CD4-positive, alpha-beta memory T cell (primary cell): ENCODE measurements around the gene ATP4B. TPM values are rescaled to one million over a fixed set of nuclear protein-coding genes. Genes with fewer than 3 reads are reported as not detected.

Experiments used
- CTCF ChIA-PET: fragments of 350-600 bp; sonication (Branson Sonifier 250); formaldehyde crosslinking; loops from one replicate; lab custom pipeline; 2021; ENCODE audit warnings: inconsistent platforms; ENCODE audit not compliant: partially characterized antibody; lab: Charles Lee
- POLR2A ChIA-PET: fragments of 350-600 bp; sonication (Branson Sonifier 250); formaldehyde crosslinking; loops from one replicate; lab custom pipeline; 2021; ENCODE audit not compliant: partially characterized antibody; lab: Charles Lee
- DNase-seq, 5 donors: peaks; one replicate each; pipeline versions ENCODE4 v3.0.0 to v3.0.0-alpha.2; 2020 to 2022; ENCODE audit warnings: mixed read lengths in 1 of 5
- H3K27ac ChIP-seq: one replicate; pipeline ENCODE4 v1.7.0; 2013; ENCODE audit warnings: low read depth, low read length
- H3K27me3 ChIP-seq: 2 replicates; pipeline ENCODE4 v1.7.0; 2013; ENCODE audit warnings: mild to moderate bottlenecking, low read length, moderate library complexity; ENCODE audit not compliant: insufficient read depth
- H3K36me3 ChIP-seq: 2 replicates; pipeline ENCODE4 v1.7.0; 2013; ENCODE audit warnings: mild to moderate bottlenecking, low read length, moderate library complexity; ENCODE audit not compliant: insufficient read depth
- H3K4me1 ChIP-seq: 2 replicates; pipeline ENCODE4 v1.7.0; 2013; ENCODE audit warnings: mild to moderate bottlenecking, low read length, moderate library complexity; ENCODE audit not compliant: insufficient read depth
- H3K4me3 ChIP-seq, 2 donors: one replicate each; pipeline ENCODE4 v1.7.0; 2013; ENCODE audit warnings: low read length in 2 of 2, mild to moderate bottlenecking in 1 of 2
- H3K9me3 ChIP-seq, 2 donors: one replicate each; pipeline ENCODE4 v1.7.0; 2013; ENCODE audit warnings: low read length in 2 of 2, control low read depth in 1 of 2; ENCODE audit not compliant: control insufficient read depth in 1 of 2
- H3K27ac Mint-ChIP-seq, 7 donors: one replicate each; pipeline ENCODE4 v1.8.0; 2020 to 2021; ENCODE audit warnings: mixed read lengths in 7 of 7, mild to moderate bottlenecking in 6 of 7, inconsistent platforms in 3 of 7, moderate library complexity in 3 of 7
- H3K27me3 Mint-ChIP-seq, 2 donors: one replicate each; pipeline ENCODE4 v1.8.0; 2020 to 2021; ENCODE audit warnings: mixed read lengths in 2 of 2
- H3K36me3 Mint-ChIP-seq, 2 donors: one replicate each; pipeline ENCODE4 v1.8.0; 2020 to 2021; ENCODE audit warnings: mixed read lengths in 2 of 2, inconsistent platforms in 1 of 2, mild to moderate bottlenecking in 1 of 2
- H3K4me1 Mint-ChIP-seq, 4 donors: one replicate each; pipeline ENCODE4 v1.8.0; 2020 to 2021; ENCODE audit warnings: mixed read lengths in 4 of 4, mild to moderate bottlenecking in 1 of 4
- H3K4me3 Mint-ChIP-seq, 8 donors: one replicate each; pipeline ENCODE4 v1.8.0; 2020 to 2021; ENCODE audit warnings: mixed read lengths in 8 of 8, mild to moderate bottlenecking in 7 of 8, moderate library complexity in 6 of 8, inconsistent platforms in 3 of 8
- H3K9me3 Mint-ChIP-seq, 8 donors: one replicate each; pipeline ENCODE4 v1.8.0; 2020 to 2021; ENCODE audit warnings: mixed read lengths in 8 of 8, mild to moderate bottlenecking in 5 of 8, inconsistent platforms in 3 of 8, moderate library complexity in 1 of 8
- intact Hi-C: fragments of 100-400 bp; cut with micrococcal nuclease; formaldehyde crosslinking; loops from one replicate; pipeline ENCODE4 v1.15.1; 2023
- polyA plus RNA-seq, 2 donors: library from polyadenylated mRNA; unstranded; fragments of 300-500 nt; fragmentation: Illumina TruSeq; gene quantifications; one replicate each; pipeline ENCODE4 v1.2.3, GENCODE V29; 2021
- total RNA-seq, 2 experiments: library from RNA; stranded (reverse); gene quantifications; one replicate each; pipeline ENCODE4 v1.2.3, GENCODE V29; 2021

Gene ATP4B
- total and polyA plus RNA-seq, 4 experiments from 2014 or later: 0.21 TPM; not detected in 3

DNA sequence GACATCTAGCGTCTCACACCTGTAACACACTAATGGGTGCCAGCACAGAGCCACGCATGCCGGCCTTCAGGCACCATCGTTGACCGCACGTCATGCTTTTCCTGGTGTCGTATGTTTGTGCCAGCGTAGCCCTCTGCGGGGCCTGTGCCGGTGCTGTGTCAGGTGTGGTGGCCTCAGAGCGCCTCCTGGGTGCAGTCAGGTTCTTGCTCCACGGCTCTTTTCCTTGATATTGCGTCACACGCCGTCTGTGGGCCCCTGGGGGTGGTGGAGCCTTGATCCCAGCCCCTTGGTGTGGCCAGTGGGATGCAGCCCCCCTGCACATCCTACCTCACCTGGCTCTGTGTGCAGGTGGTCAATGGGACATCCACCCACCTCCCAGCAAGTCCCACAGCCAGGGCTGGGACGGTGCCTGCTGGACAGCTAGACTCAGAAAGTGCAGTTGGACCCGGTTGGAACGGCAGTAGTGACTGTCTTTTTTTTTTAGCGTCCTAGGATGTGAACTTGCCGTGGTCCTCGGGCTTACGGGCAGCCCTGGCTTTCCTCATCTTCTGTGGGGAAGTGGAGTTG, 48.9 kb downstream of the ATP4B start:
- Mint-ChIP-seq H3K4me3 (no peak overlapping the region), H3K27me3 (no peaks in the 10 kb centered on the region), H3K27ac (peak overlapping the region in 1 of 7 donors; percentile 52), H3K36me3 (peaks cover 18 to 27% of the 10 kb centered on the region in 2 donors), H3K4me1 (peaks cover 9 to 35% (median 16%) of the 10 kb centered on the region in 4 donors), H3K9me3 (no peaks in the 10 kb centered on the region)
- no peak overlapping the region for H3K4me3 ChIP-seq
- H3K9me3 ChIP-seq: no peaks in the 10 kb centered on the region
- no peak overlapping the region for H3K27ac ChIP-seq
- intact Hi-C loops: no loop called here
- H3K27me3 ChIP-seq: no peaks in the 10 kb centered on the region
- H3K4me1 ChIP-seq: no peaks in the 10 kb centered on the region
- DNase-seq: no peak
- POLR2A ChIA-PET: no interaction called here
- CTCF ChIA-PET: no interaction called here
- no peaks in the 10 kb centered on the region for H3K36me3 ChIP-seq

DNA sequence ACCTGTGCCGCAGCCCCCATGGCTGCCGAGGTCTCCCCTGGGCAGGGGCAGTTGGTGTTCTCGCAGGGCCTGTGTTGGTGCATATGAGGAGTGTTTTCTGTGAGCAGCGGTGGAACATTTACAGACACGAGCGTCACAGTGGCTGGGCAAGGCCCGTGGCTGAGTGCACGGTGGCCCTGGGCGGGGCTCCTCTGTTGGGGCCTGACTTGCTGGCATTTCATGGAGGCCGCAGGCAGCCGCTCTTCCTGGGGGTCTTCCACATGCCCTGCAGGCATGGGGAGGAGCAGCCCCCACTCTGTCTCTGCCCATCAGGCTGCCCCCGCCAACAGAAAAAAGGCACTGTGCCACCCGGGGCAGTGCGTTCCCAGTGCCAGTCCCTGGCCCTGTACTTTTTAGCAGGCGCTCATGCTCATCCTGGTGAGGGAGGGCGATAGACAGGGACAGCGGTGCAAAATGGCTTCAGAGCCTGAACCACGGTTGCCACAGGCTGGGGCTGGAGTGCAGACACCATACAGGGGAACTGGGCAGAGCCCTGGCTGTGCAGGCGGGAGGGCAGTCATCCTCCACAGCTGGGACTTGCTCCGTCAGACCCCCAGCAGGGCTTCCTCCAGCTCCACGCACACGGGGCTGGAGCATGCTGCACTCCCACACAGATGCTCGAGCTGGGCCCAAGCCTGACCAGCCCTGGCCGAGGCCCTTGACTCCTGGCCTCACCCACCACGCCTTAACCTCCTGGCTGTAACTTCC, 49.9 kb downstream of the ATP4B start:
- H3K27ac ChIP-seq: no peak overlapping the region
- no peaks in the 10 kb centered on the region for H3K36me3 ChIP-seq
- no peak overlapping the region for H3K4me3 ChIP-seq
- peaks cover 18 to 27% of the 10 kb centered on the region in 2 donors for H3K36me3 Mint-ChIP-seq
- peak overlapping the region in 1 of 7 donors; percentile 68 for H3K27ac Mint-ChIP-seq
- no peak for DNase-seq
- H3K27me3 ChIP-seq: no peaks in the 10 kb centered on the region
- ChIA-PET CTCF (no interaction called here), POLR2A (no interaction called here)
- H3K4me1 Mint-ChIP-seq: peaks cover 10 to 36% (median 16%) of the 10 kb centered on the region in 4 donors
- H3K4me3 Mint-ChIP-seq: no peak overlapping the region
- no peaks in the 10 kb centered on the region for H3K27me3 Mint-ChIP-seq
- H3K4me1 ChIP-seq: no peaks in the 10 kb centered on the region
- intact Hi-C loops: no loop called here
- H3K9me3 Mint-ChIP-seq: no peaks in the 10 kb centered on the region
- H3K9me3 ChIP-seq: no peaks in the 10 kb centered on the region

GRCh38 chr13:113607056-113607888, 50.7 kb downstream of the ATP4B start:
- no peak overlapping the region for H3K4me3 ChIP-seq
- Mint-ChIP-seq H3K4me3 (no peak overlapping the region), H3K36me3 (peaks cover 14 to 22% of the 10 kb centered on the region in 2 donors), H3K27ac (peak overlapping the region in 1 of 7 donors; percentile 68), H3K9me3 (no peaks in the 10 kb centered on the region), H3K4me1 (peaks cover 15 to 39% (median 17%) of the 10 kb centered on the region in 4 donors), H3K27me3 (no peaks in the 10 kb centered on the region)
- POLR2A ChIA-PET: no interaction called here
- no peak overlapping the region for H3K27ac ChIP-seq
- H3K36me3 ChIP-seq: no peaks in the 10 kb centered on the region
- no peaks in the 10 kb centered on the region for H3K4me1 ChIP-seq
- intact Hi-C loops: no loop called here
- H3K9me3 ChIP-seq: no peaks in the 10 kb centered on the region
- no peak for DNase-seq
- H3K27me3 ChIP-seq: no peaks in the 10 kb centered on the region
- CTCF ChIA-PET: no interaction called here

DNA sequence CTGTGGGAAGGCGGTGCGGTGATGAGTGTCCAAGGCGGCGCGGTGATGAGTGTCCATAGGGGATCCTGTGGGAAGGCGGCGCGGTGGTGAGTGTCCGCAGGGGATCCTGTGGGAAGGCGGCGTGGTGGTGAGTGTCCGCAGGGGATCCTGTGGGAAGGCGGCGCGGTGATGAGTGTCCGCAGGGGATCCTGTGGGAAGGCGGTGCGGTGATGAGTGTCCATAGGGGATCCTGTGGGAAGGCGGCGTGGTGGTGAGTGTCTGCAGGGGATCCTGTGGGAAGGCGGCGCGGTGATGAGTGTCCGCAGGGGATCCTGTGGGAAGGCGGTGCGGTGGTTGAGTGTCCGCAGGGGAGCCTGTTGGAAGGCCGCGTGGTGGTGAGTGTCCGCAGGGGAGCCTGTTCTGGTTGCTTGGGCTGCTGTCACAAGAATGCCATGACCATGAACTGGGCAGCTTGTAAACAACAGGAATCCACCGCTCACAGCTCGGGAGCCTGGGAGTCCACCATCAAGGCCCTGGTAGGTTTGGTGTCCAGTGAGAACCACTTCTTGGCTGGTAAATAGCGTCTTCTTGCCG, 52.0 kb downstream of the ATP4B start:
- H3K36me3 Mint-ChIP-seq: peaks cover 6 to 15% of the 10 kb centered on the region in 2 donors
- H3K4me3 Mint-ChIP-seq: no peak overlapping the region
- ChIA-PET POLR2A (no interaction called here), CTCF (no interaction called here)
- H3K36me3 ChIP-seq: no peaks in the 10 kb centered on the region
- no peak overlapping the region for H3K4me3 ChIP-seq
- H3K27ac ChIP-seq: no peak overlapping the region
- intact Hi-C loops: no loop called here
- H3K27me3 ChIP-seq: no peaks in the 10 kb centered on the region
- DNase-seq: no peak
- no peak overlapping the region for H3K27ac Mint-ChIP-seq
- no peaks in the 10 kb centered on the region for H3K4me1 ChIP-seq
- H3K27me3 Mint-ChIP-seq: no peaks in the 10 kb centered on the region
- peaks cover 15 to 35% (median 18%) of the 10 kb centered on the region in 4 donors for H3K4me1 Mint-ChIP-seq
- H3K9me3 ChIP-seq: no peaks in the 10 kb centered on the region
- H3K9me3 Mint-ChIP-seq: no peaks in the 10 kb centered on the region

- Mint-ChIP-seq H3K4me3 (no peak overlapping the region), H3K27ac (peak overlapping the region in 1 of 7 donors; percentile 70), H3K27me3 (no peaks in the 10 kb centered on the region), H3K4me1 (peaks cover 15 to 35% (median 19%) of the 10 kb centered on the region in 4 donors), H3K9me3 (no peaks in the 10 kb centered on the region), H3K36me3 (peaks cover 5 to 13% of the 10 kb centered on the region in 2 donors)
- Histone ChIP-seq H3K4me1 (no peaks in the 10 kb centered on the region), H3K36me3 (no peaks in the 10 kb centered on the region), H3K27me3 (no peaks in the 10 kb centered on the region), H3K27ac (no peak overlapping the region), H3K9me3 (no peaks in the 10 kb centered on the region), H3K4me3 (no peak overlapping the region)
- intact Hi-C loops: no loop called here
- DNase-seq: no peak
- ChIA-PET CTCF (no interaction called here), POLR2A (no interaction called here)
These were observed 52.5 kb downstream of the ATP4B start for GRCh38 chr13:113605461-113605860.

DNA sequence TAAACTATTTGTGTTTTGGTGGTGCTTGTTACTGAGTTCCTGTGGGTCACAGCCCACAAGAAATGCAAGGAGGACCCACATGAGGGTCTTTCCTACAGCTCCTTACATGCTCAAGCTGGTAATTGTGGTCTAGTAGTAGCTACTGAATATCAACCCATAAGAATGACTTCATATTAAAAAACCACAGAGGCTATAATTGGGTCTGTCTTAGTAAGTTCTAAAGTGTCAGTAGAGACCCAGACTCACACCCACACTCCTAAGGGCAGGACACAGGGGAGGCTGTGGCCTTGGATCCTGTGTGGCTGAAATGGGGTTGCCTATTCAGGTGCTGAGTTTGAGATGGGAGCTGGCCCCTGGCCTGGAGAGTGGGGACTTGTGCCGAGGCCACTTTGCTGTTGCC, 53.8 kb downstream of the ATP4B start:
- Mint-ChIP-seq H3K4me1 (peaks cover 15 to 35% (median 18%) of the 10 kb centered on the region in 4 donors), H3K27ac (no peak overlapping the region), H3K9me3 (peaks cover 0 to 2% (median 0%) of the 10 kb centered on the region in 8 donors), H3K36me3 (peaks cover 8 to 9% of the 10 kb centered on the region in 2 donors), H3K4me3 (no peak overlapping the region), H3K27me3 (no peaks in the 10 kb centered on the region)
- POLR2A ChIA-PET: no interaction called here
- no peak for DNase-seq
- Histone ChIP-seq H3K4me3 (no peak overlapping the region), H3K9me3 (no peaks in the 10 kb centered on the region), H3K4me1 (no peaks in the 10 kb centered on the region), H3K27ac (no peak overlapping the region), H3K36me3 (no peaks in the 10 kb centered on the region), H3K27me3 (no peaks in the 10 kb centered on the region)
- intact Hi-C loops: no loop called here
- CTCF ChIA-PET: no interaction called here
